HCT116 (cell line): ENCODE measurements around the gene MROH7. TPM values are rescaled to one million over a fixed set of nuclear protein-coding genes. Genes with fewer than 3 reads are reported as not detected.

Experiments used
- ATAC-seq: fragments of 200-7000 bp; cut with Tn5 transposase; 2 replicates; pipeline ENCODE4 v1.9.1; 2020; ENCODE audit warnings: mild to moderate bottlenecking, moderate library complexity
- BruUV-seq: library from RNA; stranded (reverse); fragments of 400-500 nt; replicated peaks from 2 replicates; lab custom pipeline; 2021; lab: Mats Ljungman, UMichigan
- CTCF ChIA-PET: fragments of 300-600 bp; sonication (Branson Sonifier 250); formaldehyde crosslinking; loops from one replicate; lab custom pipeline; 2021; ENCODE audit warnings: antibody characterized with exemption; lab: Charles Lee
- POLR2A ChIA-PET: fragments of 300-600, 350-600 bp; sonication (Branson Sonifier 250); formaldehyde crosslinking; loops from one replicate; lab custom pipeline; 2021; ENCODE audit warnings: antibody characterized with exemption; lab: Charles Lee
- RAD21 ChIA-PET, 2 experiments: fragments of 300-600 bp; sonication (Branson Sonifier 250); formaldehyde crosslinking; loops; one replicate each; lab custom pipeline; 2023; ENCODE audit warnings: low total read pairs in 2 of 2; ENCODE audit not compliant: uncharacterized antibody in 2 of 2, unreplicated experiment in 2 of 2, low non-redundant PET in 1 of 2; lab: Charles Lee
- DNase-seq: peaks from one replicate; pipeline ENCODE4 v3.0.0-alpha.2; 2010; ENCODE audit warnings: low read depth, low spot score
- H2AFZ ChIP-seq: fragments of 200-600 bp; shearing (Covaris generic), sonication (generic); 2 replicates; pipeline ENCODE4 v1.6.1; 2017; ENCODE audit warnings: low read depth, mixed run types, mixed read lengths, antibody characterized with exemption, low read length; ENCODE audit not compliant: poor library complexity, severe bottlenecking
- H3K27ac ChIP-seq: 2 replicates; pipeline ENCODE4 v1.5.1; 2012; ENCODE audit warnings: low read depth, low read length
- H3K27me3 ChIP-seq: fragments of 200-600 bp; sonication (generic); 2 replicates; pipeline ENCODE4 v1.6.1; 2016; ENCODE audit warnings: mixed run types, low read length, mixed read lengths; ENCODE audit not compliant: insufficient read depth
- H3K36me3 ChIP-seq, 2 experiments: fragments of 200-500 bp in 1 of 2; fragments of 200-600 bp in 1 of 2; sonication (Bioruptor generic) in 1 of 2; sonication (generic) in 1 of 2; 2 replicates each; pipeline versions ENCODE4 v1.5.1 to v1.6.1; 2014 to 2016; ENCODE audit warnings: low read length in 2 of 2, inconsistent platforms in 1 of 2, mixed read lengths in 1 of 2, mixed run types in 1 of 2; ENCODE audit not compliant: insufficient read depth in 2 of 2, control insufficient read depth in 1 of 2
- H3K4me1 ChIP-seq, 2 experiments: fragments of 200-600 bp in 1 of 2; sonication (generic) in 1 of 2; 2 replicates each; pipeline versions ENCODE4 v1.5.1 to v1.6.1; 2012 to 2017; ENCODE audit warnings: low read length in 2 of 2, inconsistent platforms in 1 of 2, mild to moderate bottlenecking in 1 of 2, mixed read lengths in 1 of 2, mixed run types in 1 of 2, moderate library complexity in 1 of 2; ENCODE audit not compliant: insufficient read depth in 2 of 2, control insufficient read depth in 1 of 2
- H3K4me2 ChIP-seq: fragments of 200-600 bp; sonication (generic); 2 replicates; pipeline ENCODE4 v1.6.1; 2017; ENCODE audit warnings: mixed run types, low read length, mixed read lengths
- H3K4me3 ChIP-seq, 2 experiments: fragments of 200-600 bp in 1 of 2; sonication (generic) in 1 of 2; replicated peaks in 1 of 2; 2 replicates each; pipeline ENCODE4 v1.5.1; 2011 to 2016; ENCODE audit warnings: low read length in 2 of 2, control low read depth in 1 of 2, low read depth in 1 of 2, mild to moderate bottlenecking in 1 of 2, mixed read lengths in 1 of 2, mixed run types in 1 of 2
- H3K79me2 ChIP-seq: fragments of 200-600 bp; sonication (generic); 2 replicates; pipeline ENCODE4 v1.6.1; 2017; ENCODE audit warnings: mild to moderate bottlenecking, mixed run types, low read length, moderate library complexity, mixed read lengths; ENCODE audit not compliant: insufficient read depth
- H3K9ac ChIP-seq: fragments of 200-600 bp; sonication (generic); 2 replicates; pipeline ENCODE4 v1.6.1; 2016; ENCODE audit warnings: low read length, mixed read lengths
- H3K9me2 ChIP-seq: fragments of 200-600 bp; sonication (generic), shearing (Covaris generic); 2 replicates; pipeline ENCODE4 v1.6.1; 2017; ENCODE audit warnings: mixed run types, mild to moderate bottlenecking, moderate library complexity; ENCODE audit not compliant: insufficient read depth
- H3K9me3 ChIP-seq, 2 experiments: fragments of 200-500 bp in 1 of 2; fragments of 200-600 bp in 1 of 2; sonication (Bioruptor generic) in 1 of 2; sonication (generic) in 1 of 2; 2 replicates each; pipeline ENCODE4 v1.6.1; 2014 to 2017; ENCODE audit warnings: low read length in 2 of 2, mixed read lengths in 2 of 2, inconsistent platforms in 1 of 2, low read depth in 1 of 2, mild to moderate bottlenecking in 1 of 2, mixed run types in 1 of 2, moderate library complexity in 1 of 2; ENCODE audit not compliant: control insufficient read depth in 1 of 2, insufficient read depth in 1 of 2
- H4K20me1 ChIP-seq: fragments of 200-600 bp; sonication (generic), shearing (Covaris generic); 2 replicates; pipeline ENCODE4 v1.6.1; 2017; ENCODE audit warnings: mixed run types, mild to moderate bottlenecking, moderate library complexity; ENCODE audit not compliant: insufficient read depth
- CEBPB ChIP-seq: IDR thresholded peaks from 2 replicates; pipeline ENCODE4 v1.6.1; 2012; ENCODE audit warnings: low read depth
- CTCF ChIP-seq, 3 experiments: fragments of 200-600 bp in 1 of 3; sonication (generic) in 1 of 3; IDR thresholded peaks in 2 of 3; conservative IDR thresholded peaks in 1 of 3; 2 replicates each; pipeline ENCODE4 v1.5.1; 2012 to 2017; ENCODE audit warnings: low read depth in 2 of 3, low read length in 2 of 3, antibody characterized with exemption in 1 of 3, borderline replicate concordance in 1 of 3, control low read depth in 1 of 3, mild to moderate bottlenecking in 1 of 3, mixed read lengths in 1 of 3, mixed run types in 1 of 3, moderate library complexity in 1 of 3; ENCODE audit not compliant: insufficient read depth in 1 of 3
- ELF1 ChIP-seq: IDR thresholded peaks from 2 replicates; pipeline ENCODE4 v1.6.1; 2012; ENCODE audit warnings: low read depth, borderline replicate concordance
- FOSL1 ChIP-seq: IDR thresholded peaks from 2 replicates; pipeline ENCODE4 v1.6.1; 2012; ENCODE audit warnings: low read depth
- MAX ChIP-seq: IDR thresholded peaks from 2 replicates; pipeline ENCODE4 v1.6.1; 2012
- POLR2A ChIP-seq: IDR thresholded peaks from 2 replicates; pipeline ENCODE4 v1.7.0; 2011; ENCODE audit warnings: borderline replicate concordance; ENCODE audit not compliant: insufficient read depth, insufficient read length; ENCODE audit errors: extremely low read depth
- POLR2AphosphoS5 ChIP-seq: IDR thresholded peaks from 2 replicates; pipeline ENCODE4 v1.6.1; 2011; ENCODE audit warnings: mild to moderate bottlenecking, low read depth, low read length, moderate library complexity
- REST ChIP-seq: IDR thresholded peaks from 2 replicates; pipeline ENCODE4 v1.6.1; 2012; ENCODE audit warnings: low read depth
- SIN3A ChIP-seq: IDR thresholded peaks from 2 replicates; pipeline ENCODE4 v1.6.1; 2012; ENCODE audit warnings: low read depth
- SP1 ChIP-seq: IDR thresholded peaks from 2 replicates; pipeline ENCODE4 v1.6.1; 2012; ENCODE audit warnings: low read depth
- SRF ChIP-seq: IDR thresholded peaks from 2 replicates; pipeline ENCODE4 v1.6.1; 2012; ENCODE audit warnings: low read depth
- YY1 ChIP-seq: IDR thresholded peaks from 2 replicates; pipeline ENCODE4 v1.6.1; 2011; ENCODE audit warnings: low read length, low read depth, moderate library complexity, mild to moderate bottlenecking; ENCODE audit not compliant: insufficient replicate concordance; ENCODE audit errors: extremely low read depth
- ZBTB33 ChIP-seq: IDR thresholded peaks from 2 replicates; pipeline ENCODE4 v1.6.1; 2011; ENCODE audit warnings: mild to moderate bottlenecking, low read length, moderate library complexity; ENCODE audit not compliant: insufficient replicate concordance; ENCODE audit errors: extremely low read depth
- ZFX ChIP-seq: fragments of 450-650 bp; IDR thresholded peaks from 2 replicates; pipeline ENCODE4 v1.6.1; 2017
- ZNF274 ChIP-seq: fragments of 200-500 bp; sonication (Bioruptor generic); IDR thresholded peaks from 2 replicates; pipeline ENCODE4 v1.6.1; 2014; ENCODE audit warnings: mild to moderate bottlenecking, low read depth, low read length, inconsistent platforms
- intact Hi-C: fragments of 100-400 bp; cut with micrococcal nuclease; formaldehyde crosslinking; loops from 2 replicates; pipeline ENCODE4 v1.10.0; 2022
- total RNA-seq: library from RNA; stranded (reverse); gene quantifications from one replicate; pipeline ENCODE4 v1.2.1, GENCODE V29; 2021; ENCODE audit not compliant: unreplicated experiment

The MROH7 gene
- total RNA-seq, 1 experiment from 2014 or later = 1.1 TPM

GRCh38 chr1:54710434-54710833, 68.8 kb downstream of the MROH7 start (continued):
- no peak for TF ChIP-seq REST
- TF ChIP-seq ELF1 = no peak
- no peak for TF ChIP-seq MAX
- TF ChIP-seq SP1 = no peak
- TF ChIP-seq CEBPB = no peak
- TF ChIP-seq POLR2A = no peak
- no peak for TF ChIP-seq SIN3A
- no peak for TF ChIP-seq ZNF274

GRCh38 chr1:54710841-54711240, 69.3 kb downstream of the MROH7 start:
- Histone ChIP-seq H3K36me3 (no peaks in the 10 kb centered on the region), H3K4me3 (no peak overlapping the region), H3K27me3 (peaks cover 26% of the 10 kb centered on the region), H3K9ac (no peak overlapping the region), H3K9me2 (no peaks in the 10 kb centered on the region), H2AFZ (no peak overlapping the region), H3K79me2 (peaks cover 1% of the 10 kb centered on the region), H3K4me2 (no peak overlapping the region), H4K20me1 (no peaks in the 10 kb centered on the region), H3K27ac (no peak overlapping the region), H3K9me3 (no peaks in the 10 kb centered on the region), H3K4me1 (peaks cover 3 to 5% of the 10 kb centered on the region in 2 experiments; a peak in 3 of 4 replicates)
- RAD21 ChIA-PET = no interaction called here
- no TSS peak for BruUV-seq
- POLR2A ChIA-PET = no interaction called here
- intact Hi-C loops = no loop called here
- ATAC-seq = no peak
- DNase-seq = no peak
- TF ChIP-seq ZFX (no peak), POLR2AphosphoS5 (no peak), SRF (no peak), SIN3A (no peak), ZBTB33 (no peak), CTCF (IDR thresholded peaks at IDR 0.05 in 2 of 3, conservative IDR thresholded peaks at IDR 0.05 in 1 of 3; ENCODE audit: borderline replicate concordance in 1 of 3, insufficient read depth in 1 of 3, low read depth in 2 of 3, low read length in 2 of 3) (no peak), YY1 (no peak), POLR2A (no peak), FOSL1 (no peak)
- CTCF ChIA-PET = no interaction called here
